HCT116 (cell line): ENCODE measurements around the gene TRPM4. TPM values are rescaled to one million over a fixed set of nuclear protein-coding genes. Genes with fewer than 3 reads are reported as not detected.
A peak's percentile ranks its signal among the peaks of the same experiment; 100 is the strongest.

Experiments
- ATAC-seq: fragments of 200-7000 bp; cut with Tn5 transposase; 2 replicates; pipeline ENCODE4 v1.9.1; 2020; ENCODE audit warnings: mild to moderate bottlenecking, moderate library complexity
- BruUV-seq: library from RNA; stranded (reverse); fragments of 400-500 nt; replicated peaks from 2 replicates; lab custom pipeline; 2021; lab: Mats Ljungman, UMichigan
- CTCF ChIA-PET: fragments of 300-600 bp; sonication (Branson Sonifier 250); formaldehyde crosslinking; loops from one replicate; lab custom pipeline; 2021; ENCODE audit warnings: antibody characterized with exemption; lab: Charles Lee
- POLR2A ChIA-PET: fragments of 300-600, 350-600 bp; sonication (Branson Sonifier 250); formaldehyde crosslinking; loops from one replicate; lab custom pipeline; 2021; ENCODE audit warnings: antibody characterized with exemption; lab: Charles Lee
- RAD21 ChIA-PET, 2 experiments: fragments of 300-600 bp; sonication (Branson Sonifier 250); formaldehyde crosslinking; loops; one replicate each; lab custom pipeline; 2023; ENCODE audit warnings: low total read pairs in 2 of 2; ENCODE audit not compliant: uncharacterized antibody in 2 of 2, unreplicated experiment in 2 of 2, low non-redundant PET in 1 of 2; lab: Charles Lee
- DNase-seq: peaks from one replicate; pipeline ENCODE4 v3.0.0-alpha.2; 2010; ENCODE audit warnings: low read depth, low spot score
- H2AFZ ChIP-seq: fragments of 200-600 bp; shearing (Covaris generic), sonication (generic); 2 replicates; pipeline ENCODE4 v1.6.1; 2017; ENCODE audit warnings: low read depth, mixed run types, mixed read lengths, antibody characterized with exemption, low read length; ENCODE audit not compliant: poor library complexity, severe bottlenecking
- H3K27ac ChIP-seq: 2 replicates; pipeline ENCODE4 v1.5.1; 2012; ENCODE audit warnings: low read depth, low read length
- H3K27me3 ChIP-seq: fragments of 200-600 bp; sonication (generic); 2 replicates; pipeline ENCODE4 v1.6.1; 2016; ENCODE audit warnings: mixed run types, low read length, mixed read lengths; ENCODE audit not compliant: insufficient read depth
- H3K36me3 ChIP-seq, 2 experiments: fragments of 200-500 bp in 1 of 2; fragments of 200-600 bp in 1 of 2; sonication (Bioruptor generic) in 1 of 2; sonication (generic) in 1 of 2; 2 replicates each; pipeline versions ENCODE4 v1.5.1 to v1.6.1; 2014 to 2016; ENCODE audit warnings: low read length in 2 of 2, inconsistent platforms in 1 of 2, mixed read lengths in 1 of 2, mixed run types in 1 of 2; ENCODE audit not compliant: insufficient read depth in 2 of 2, control insufficient read depth in 1 of 2
- H3K4me1 ChIP-seq, 2 experiments: fragments of 200-600 bp in 1 of 2; sonication (generic) in 1 of 2; 2 replicates each; pipeline versions ENCODE4 v1.5.1 to v1.6.1; 2012 to 2017; ENCODE audit warnings: low read length in 2 of 2, inconsistent platforms in 1 of 2, mild to moderate bottlenecking in 1 of 2, mixed read lengths in 1 of 2, mixed run types in 1 of 2, moderate library complexity in 1 of 2; ENCODE audit not compliant: insufficient read depth in 2 of 2, control insufficient read depth in 1 of 2
- H3K4me2 ChIP-seq: fragments of 200-600 bp; sonication (generic); 2 replicates; pipeline ENCODE4 v1.6.1; 2017; ENCODE audit warnings: mixed run types, low read length, mixed read lengths
- H3K4me3 ChIP-seq, 2 experiments: fragments of 200-600 bp in 1 of 2; sonication (generic) in 1 of 2; replicated peaks in 1 of 2; 2 replicates each; pipeline ENCODE4 v1.5.1; 2011 to 2016; ENCODE audit warnings: low read length in 2 of 2, control low read depth in 1 of 2, low read depth in 1 of 2, mild to moderate bottlenecking in 1 of 2, mixed read lengths in 1 of 2, mixed run types in 1 of 2
- H3K79me2 ChIP-seq: fragments of 200-600 bp; sonication (generic); 2 replicates; pipeline ENCODE4 v1.6.1; 2017; ENCODE audit warnings: mild to moderate bottlenecking, mixed run types, low read length, moderate library complexity, mixed read lengths; ENCODE audit not compliant: insufficient read depth
- H3K9ac ChIP-seq: fragments of 200-600 bp; sonication (generic); 2 replicates; pipeline ENCODE4 v1.6.1; 2016; ENCODE audit warnings: low read length, mixed read lengths
- H3K9me2 ChIP-seq: fragments of 200-600 bp; sonication (generic), shearing (Covaris generic); 2 replicates; pipeline ENCODE4 v1.6.1; 2017; ENCODE audit warnings: mixed run types, mild to moderate bottlenecking, moderate library complexity; ENCODE audit not compliant: insufficient read depth
- H3K9me3 ChIP-seq, 2 experiments: fragments of 200-500 bp in 1 of 2; fragments of 200-600 bp in 1 of 2; sonication (Bioruptor generic) in 1 of 2; sonication (generic) in 1 of 2; 2 replicates each; pipeline ENCODE4 v1.6.1; 2014 to 2017; ENCODE audit warnings: low read length in 2 of 2, mixed read lengths in 2 of 2, inconsistent platforms in 1 of 2, low read depth in 1 of 2, mild to moderate bottlenecking in 1 of 2, mixed run types in 1 of 2, moderate library complexity in 1 of 2; ENCODE audit not compliant: control insufficient read depth in 1 of 2, insufficient read depth in 1 of 2
- H4K20me1 ChIP-seq: fragments of 200-600 bp; sonication (generic), shearing (Covaris generic); 2 replicates; pipeline ENCODE4 v1.6.1; 2017; ENCODE audit warnings: mixed run types, mild to moderate bottlenecking, moderate library complexity; ENCODE audit not compliant: insufficient read depth
- CEBPB ChIP-seq: IDR thresholded peaks from 2 replicates; pipeline ENCODE4 v1.6.1; 2012; ENCODE audit warnings: low read depth
- EGR1 ChIP-seq: IDR thresholded peaks from 2 replicates; pipeline ENCODE4 v1.6.1; 2012; ENCODE audit warnings: low read depth
- EZH2phosphoT487 ChIP-seq: fragments of 200-600 bp; IDR thresholded peaks from 2 replicates; pipeline ENCODE4 v1.6.1; 2018; ENCODE audit warnings: antibody characterized with exemption, borderline replicate concordance
- JUND ChIP-seq: IDR thresholded peaks from 2 replicates; pipeline ENCODE4 v1.6.1; 2012
- POLR2A ChIP-seq: IDR thresholded peaks from 2 replicates; pipeline ENCODE4 v1.7.0; 2011; ENCODE audit warnings: borderline replicate concordance; ENCODE audit not compliant: insufficient read depth, insufficient read length; ENCODE audit errors: extremely low read depth
- POLR2AphosphoS5 ChIP-seq: IDR thresholded peaks from 2 replicates; pipeline ENCODE4 v1.6.1; 2011; ENCODE audit warnings: mild to moderate bottlenecking, low read depth, low read length, moderate library complexity
- RAD21 ChIP-seq: IDR thresholded peaks from 2 replicates; pipeline ENCODE4 v1.6.1; 2012; ENCODE audit warnings: low read depth, mild to moderate bottlenecking
- SP1 ChIP-seq: IDR thresholded peaks from 2 replicates; pipeline ENCODE4 v1.6.1; 2012; ENCODE audit warnings: low read depth
- SRF ChIP-seq: IDR thresholded peaks from 2 replicates; pipeline ENCODE4 v1.6.1; 2012; ENCODE audit warnings: low read depth
- TCF7L2 ChIP-seq: IDR thresholded peaks from 2 replicates; pipeline ENCODE4 v1.7.0; 2011; ENCODE audit warnings: borderline replicate concordance, inconsistent platforms; ENCODE audit not compliant: insufficient read depth, insufficient read length; ENCODE audit errors: extremely low read depth
- YY1 ChIP-seq: IDR thresholded peaks from 2 replicates; pipeline ENCODE4 v1.6.1; 2011; ENCODE audit warnings: low read length, low read depth, moderate library complexity, mild to moderate bottlenecking; ENCODE audit not compliant: insufficient replicate concordance; ENCODE audit errors: extremely low read depth
- ZBTB33 ChIP-seq: IDR thresholded peaks from 2 replicates; pipeline ENCODE4 v1.6.1; 2011; ENCODE audit warnings: mild to moderate bottlenecking, low read length, moderate library complexity; ENCODE audit not compliant: insufficient replicate concordance; ENCODE audit errors: extremely low read depth
- ZFX ChIP-seq: fragments of 450-650 bp; IDR thresholded peaks from 2 replicates; pipeline ENCODE4 v1.6.1; 2017
- ZNF274 ChIP-seq: fragments of 200-500 bp; sonication (Bioruptor generic); IDR thresholded peaks from 2 replicates; pipeline ENCODE4 v1.6.1; 2014; ENCODE audit warnings: mild to moderate bottlenecking, low read depth, low read length, inconsistent platforms
- intact Hi-C: fragments of 100-400 bp; cut with micrococcal nuclease; formaldehyde crosslinking; loops from 2 replicates; pipeline ENCODE4 v1.10.0; 2022
- total RNA-seq: library from RNA; stranded (reverse); gene quantifications from one replicate; pipeline ENCODE4 v1.2.1, GENCODE V29; 2021; ENCODE audit not compliant: unreplicated experiment
- TF ChIP-seq, protein P1 (sequence below): IDR thresholded peaks from 2 replicates; pipeline ENCODE4 v1.6.1; 2012
- TF ChIP-seq, protein P2 (sequence below): IDR thresholded peaks from 2 replicates; pipeline ENCODE4 v1.6.1; 2012; ENCODE audit warnings: low read depth

Gene TRPM4
- total RNA-seq, 1 experiment from 2014 or later, result 44.2 TPM

- Histone ChIP-seq H4K20me1 (no peaks in the 10 kb centered on the region), H3K4me3 (peak within 1 kb of the TSS; percentile 59 to 66), H3K9me3 (no peaks in the 10 kb centered on the region), H3K9ac (peak within 1 kb of the TSS; percentile 76), H3K36me3 (no peaks in the 10 kb centered on the region), H2AFZ (no peak within 1 kb of the TSS), H3K27ac (peak within 1 kb of the TSS; percentile 97), H3K4me2 (peak within 1 kb of the TSS; percentile 99), H3K79me2 (no peaks in the 10 kb centered on the region), H3K4me1 (peaks cover 18 to 37% of the 10 kb centered on the region in 2 experiments), H3K27me3 (no peaks in the 10 kb centered on the region), H3K9me2 (no peaks in the 10 kb centered on the region)
- no TSS peak for BruUV-seq
- ChIA-PET POLR2A (interaction anchor here (1.5 kb wide), 1 partner anchor 9 kb away, joined by 3 read pairs; no protein-coding TSS in a partner anchor), CTCF (interaction anchor here (1.7 to 2.2 kb wide), 2 partner anchors 12 to 21 kb away, joined by 6 to 8 read pairs; no protein-coding TSS in a partner anchor), RAD21 (no interaction called here)
- peak; percentile 84 for DNase-seq
- intact Hi-C loops, result loop anchor here (1.0 kb wide), 1 partner anchor 33 kb away; no protein-coding TSS in a partner anchor
- TF ChIP-seq SRF (no peak), CEBPB (no peak), RAD21 (no peak), POLR2A (peak; percentile 87), ZFX (peak; percentile 30; the same call in 1 of the 2 replicates), ZBTB33 (no peak), YY1 (no peak), TCF7L2 (peak; percentile 37), JUND (no peak; the same call in 1 of the 2 replicates), EZH2phosphoT487 (no peak), ZNF274 (no peak), POLR2AphosphoS5 (peak; percentile 81), SP1 (peak; percentile 77), EGR1 (peak; percentile 96)
- TF ChIP-seq, protein P1, sequence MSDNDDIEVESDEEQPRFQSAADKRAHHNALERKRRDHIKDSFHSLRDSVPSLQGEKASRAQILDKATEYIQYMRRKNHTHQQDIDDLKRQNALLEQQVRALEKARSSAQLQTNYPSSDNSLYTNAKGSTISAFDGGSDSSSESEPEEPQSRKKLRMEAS, result peak; percentile 97
- TF ChIP-seq, protein P2, sequence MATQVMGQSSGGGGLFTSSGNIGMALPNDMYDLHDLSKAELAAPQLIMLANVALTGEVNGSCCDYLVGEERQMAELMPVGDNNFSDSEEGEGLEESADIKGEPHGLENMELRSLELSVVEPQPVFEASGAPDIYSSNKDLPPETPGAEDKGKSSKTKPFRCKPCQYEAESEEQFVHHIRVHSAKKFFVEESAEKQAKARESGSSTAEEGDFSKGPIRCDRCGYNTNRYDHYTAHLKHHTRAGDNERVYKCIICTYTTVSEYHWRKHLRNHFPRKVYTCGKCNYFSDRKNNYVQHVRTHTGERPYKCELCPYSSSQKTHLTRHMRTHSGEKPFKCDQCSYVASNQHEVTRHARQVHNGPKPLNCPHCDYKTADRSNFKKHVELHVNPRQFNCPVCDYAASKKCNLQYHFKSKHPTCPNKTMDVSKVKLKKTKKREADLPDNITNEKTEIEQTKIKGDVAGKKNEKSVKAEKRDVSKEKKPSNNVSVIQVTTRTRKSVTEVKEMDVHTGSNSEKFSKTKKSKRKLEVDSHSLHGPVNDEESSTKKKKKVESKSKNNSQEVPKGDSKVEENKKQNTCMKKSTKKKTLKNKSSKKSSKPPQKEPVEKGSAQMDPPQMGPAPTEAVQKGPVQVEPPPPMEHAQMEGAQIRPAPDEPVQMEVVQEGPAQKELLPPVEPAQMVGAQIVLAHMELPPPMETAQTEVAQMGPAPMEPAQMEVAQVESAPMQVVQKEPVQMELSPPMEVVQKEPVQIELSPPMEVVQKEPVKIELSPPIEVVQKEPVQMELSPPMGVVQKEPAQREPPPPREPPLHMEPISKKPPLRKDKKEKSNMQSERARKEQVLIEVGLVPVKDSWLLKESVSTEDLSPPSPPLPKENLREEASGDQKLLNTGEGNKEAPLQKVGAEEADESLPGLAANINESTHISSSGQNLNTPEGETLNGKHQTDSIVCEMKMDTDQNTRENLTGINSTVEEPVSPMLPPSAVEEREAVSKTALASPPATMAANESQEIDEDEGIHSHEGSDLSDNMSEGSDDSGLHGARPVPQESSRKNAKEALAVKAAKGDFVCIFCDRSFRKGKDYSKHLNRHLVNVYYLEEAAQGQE, result no peak
- ATAC-seq, result peak; percentile 81
These were observed 38.8 kb upstream of the TRPM4 start, which contains the start of gene C19orf73 for GRCh38 chr19:49118565-49119410. Gene C19orf73, minus strand, starts transcription at chr19:49119143. Its CDS starts 121 bp downstream, at chr19:49119022.
